HG03439 (cell line): ENCODE data around the gene ATP6V1E1.
"Not testable (repeated sequence)": the region's sequence is repeated elsewhere in the genome, so short reads cannot be mapped to it uniquely, and the experiment has no call there.

ENCODE experiments used
- ATAC-seq: cut with Tn5 transposase; IDR thresholded peaks from one replicate; pipeline ENCODE4 v1.9.1; 2021; ENCODE audit warnings: mild to moderate bottlenecking, moderate library complexity; ENCODE audit not compliant: unreplicated experiment

The ATP6V1E1 gene

GRCh38 chr22:17628406-17629172 is at the start of gene ATP6V1E1:
ATP6V1E1 (minus strand) TSS chr22:17628749; CDS start chr22:17628635, 114 bp downstream.
- ATAC-seq, result peak; percentile 98

- no peak for ATAC-seq
Measured at GRCh38 chr22:17675584-17675983, 47.0 kb upstream of the ATP6V1E1 start.

GRCh38 chr22:17674152-17674551 is 45.6 kb upstream of the ATP6V1E1 start:
- no peak for ATAC-seq

- no peak for ATAC-seq
Measured at GRCh38 chr22:17672417-17672991, 44.0 kb upstream of the ATP6V1E1 start.

- ATAC-seq, result not testable (repeated sequence)
Measured at GRCh38 chr22:17671521-17672092, 43.1 kb upstream of the ATP6V1E1 start.

- ATAC-seq, result no peak
Measured at GRCh38 chr22:17665854-17666253, 37.3 kb upstream of the ATP6V1E1 start.

DNA sequence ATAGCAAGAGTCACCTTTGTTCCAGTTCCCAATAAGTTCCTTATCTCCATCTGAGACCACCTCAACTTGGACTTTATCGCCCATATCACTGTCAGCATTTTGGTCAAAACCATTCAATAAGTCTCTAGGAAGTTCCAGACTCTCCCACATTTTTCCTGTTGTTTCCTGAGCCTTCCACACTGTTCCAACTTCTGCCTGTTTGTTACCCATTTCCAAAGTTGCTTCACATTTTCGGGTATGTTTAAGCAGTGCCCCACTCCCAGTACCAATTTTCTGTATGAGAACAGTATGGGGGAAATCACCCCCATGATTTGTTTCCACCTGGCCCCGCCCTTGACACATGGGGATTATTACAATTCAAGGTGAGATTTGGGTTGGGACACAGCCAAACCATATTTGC is 36.7 kb upstream of the ATP6V1E1 start:
- ATAC-seq, result no peak

GRCh38 chr22:17664414-17665055 is 36.0 kb upstream of the ATP6V1E1 start:
- ATAC-seq, result no peak

DNA sequence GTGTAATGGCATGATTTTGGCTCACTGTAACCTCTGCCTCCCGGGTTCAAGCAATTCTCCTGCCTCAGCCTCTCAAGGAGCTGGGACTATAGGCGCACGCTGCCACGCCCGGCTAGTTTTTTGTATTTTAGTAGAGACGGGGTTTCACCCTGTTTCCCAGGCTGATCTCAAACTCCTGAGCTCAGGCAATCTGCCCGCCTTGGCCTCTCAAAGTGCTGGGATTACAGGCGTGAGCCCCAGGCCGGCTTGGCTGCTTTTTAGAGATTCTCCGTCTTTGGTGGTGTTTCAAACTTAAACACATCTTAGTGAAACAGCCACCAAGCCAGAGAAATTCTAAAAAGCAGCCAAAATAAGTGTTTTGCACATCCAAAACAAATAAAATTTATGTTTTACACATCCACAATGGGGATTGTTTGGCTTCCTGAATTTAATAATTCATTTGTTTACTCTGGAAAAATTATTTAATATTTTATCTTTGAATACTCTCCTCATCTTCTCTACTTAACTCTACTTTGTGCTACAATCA is 28.4 kb upstream of the ATP6V1E1 start:
- ATAC-seq, result no peak

GRCh38 chr22:17655289-17655688 is 26.7 kb upstream of the ATP6V1E1 start:
- ATAC-seq, result no peak

- ATAC-seq, result no peak
Measured at GRCh38 chr22:17648569-17648968, 20.0 kb upstream of the ATP6V1E1 start.

DNA sequence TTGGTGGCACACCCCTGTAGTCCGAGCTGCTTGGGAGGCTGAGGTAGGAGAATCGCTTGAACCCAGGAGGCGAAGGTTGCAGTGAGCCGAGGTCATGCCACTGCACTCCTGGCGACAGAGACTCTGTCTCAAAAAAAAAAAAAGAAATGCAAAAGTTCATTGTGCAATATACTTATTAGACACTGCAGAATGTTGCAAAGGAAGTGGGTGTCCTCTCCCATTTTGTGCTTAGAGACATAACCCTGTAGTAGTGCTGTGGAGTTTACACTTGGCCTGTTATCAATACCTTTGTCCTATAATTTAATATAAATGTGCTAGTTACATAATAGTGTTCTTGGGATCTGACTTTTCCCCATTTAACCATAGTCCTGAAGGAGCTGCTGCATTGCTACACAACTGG is 19.4 kb upstream of the ATP6V1E1 start:
- no peak for ATAC-seq

GRCh38 chr22:17647452-17647851 is 18.9 kb upstream of the ATP6V1E1 start:
- ATAC-seq, result no peak

DNA sequence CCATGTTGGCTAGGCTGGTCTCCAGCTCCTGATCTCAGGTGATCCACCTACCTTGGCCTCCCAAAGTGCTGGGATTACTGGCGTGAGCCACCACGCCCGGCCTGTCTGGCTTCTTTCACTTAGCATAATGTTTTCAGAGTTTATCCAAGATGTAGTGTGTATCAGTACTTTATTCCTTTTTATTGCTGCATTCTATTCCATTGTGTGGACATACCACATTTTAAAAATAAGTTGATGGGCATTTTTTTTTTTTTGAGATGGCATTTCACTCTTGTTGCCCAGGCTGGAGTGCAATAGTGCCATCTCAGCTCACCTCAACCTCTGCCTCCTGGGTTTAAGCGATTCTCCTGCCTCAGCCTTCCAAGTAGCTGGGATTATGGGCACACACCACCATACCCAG is 13.8 kb upstream of the ATP6V1E1 start:
- ATAC-seq, result not testable (repeated sequence)

GRCh38 chr22:17641269-17641668 is 12.7 kb upstream of the ATP6V1E1 start:
- no peak for ATAC-seq

DNA sequence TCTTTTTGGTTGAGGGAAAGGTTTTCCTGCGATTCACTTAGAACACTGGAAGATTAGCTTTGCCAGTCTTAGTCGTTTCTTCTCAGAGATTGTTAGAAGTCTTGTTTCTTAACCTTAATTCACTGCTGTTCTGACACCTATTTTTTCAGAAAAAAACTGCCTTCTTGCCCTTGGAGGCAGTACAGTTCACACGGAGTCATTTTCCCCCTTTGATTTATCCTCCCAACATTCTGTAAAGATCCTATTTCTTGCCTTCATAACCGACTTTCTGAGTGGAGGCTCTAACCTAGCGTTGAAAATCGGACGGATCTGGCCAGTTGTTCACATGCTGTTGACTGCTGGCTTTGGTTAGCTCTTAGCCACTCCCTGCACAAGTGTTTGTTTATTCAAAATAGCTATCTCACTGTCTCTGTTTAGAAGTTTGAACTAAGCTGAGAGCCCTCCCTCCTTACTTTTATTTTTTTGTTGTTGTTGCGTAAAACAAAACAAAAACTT is 10.7 kb upstream of the ATP6V1E1 start:
- ATAC-seq, result no peak

DNA sequence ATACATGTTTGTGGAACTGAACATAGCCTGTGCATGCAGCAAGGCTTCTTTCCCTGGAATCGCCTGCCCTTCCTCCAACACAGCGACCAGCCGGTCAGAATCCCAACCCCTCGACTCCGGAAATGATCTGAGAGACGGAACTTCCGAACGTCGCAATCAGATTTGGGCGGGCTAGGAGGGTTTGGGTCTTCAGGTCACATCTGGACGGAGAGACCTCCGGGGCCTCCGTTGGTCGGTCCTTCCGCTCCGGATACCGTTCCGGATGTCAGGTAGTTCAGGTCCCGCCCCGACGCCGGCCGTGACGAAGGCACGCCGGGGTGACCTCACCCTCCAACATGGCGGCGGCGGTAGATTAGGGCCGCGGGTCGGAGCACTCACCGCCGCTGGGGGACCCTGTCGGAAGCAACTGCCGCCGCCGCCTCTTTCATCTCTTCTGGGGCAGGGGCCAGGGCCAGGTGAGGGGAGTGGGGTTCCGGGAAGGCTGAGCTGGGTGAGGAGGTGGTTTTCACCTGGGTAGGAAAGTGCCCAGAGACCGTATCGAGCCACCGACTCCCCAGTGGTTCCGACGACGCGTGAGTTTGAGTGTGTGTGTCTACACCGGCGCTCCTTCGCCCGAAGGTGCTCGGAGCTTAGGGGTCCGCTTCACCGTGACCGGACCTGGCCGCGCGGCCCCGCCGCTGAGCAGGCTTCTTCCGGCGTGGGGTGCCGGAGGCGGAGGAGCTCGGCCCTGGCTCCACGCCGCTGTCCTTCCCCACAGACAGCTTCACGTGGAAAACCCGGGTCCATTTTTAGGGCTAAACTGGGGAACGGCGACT is 10.1 kb upstream of the ATP6V1E1 start, which contains the start of gene BCL2L13:
TSS of gene BCL2L13 (plus strand) at position 326 of the 815 bp plus-strand sequence. CDS start 16,955 bp downstream, outside the sequence.
- peak; percentile 87 for ATAC-seq

- peak; percentile 4 for ATAC-seq
Measured at GRCh38 chr22:17638182-17638431, 9.6 kb upstream of the ATP6V1E1 start.

DNA sequence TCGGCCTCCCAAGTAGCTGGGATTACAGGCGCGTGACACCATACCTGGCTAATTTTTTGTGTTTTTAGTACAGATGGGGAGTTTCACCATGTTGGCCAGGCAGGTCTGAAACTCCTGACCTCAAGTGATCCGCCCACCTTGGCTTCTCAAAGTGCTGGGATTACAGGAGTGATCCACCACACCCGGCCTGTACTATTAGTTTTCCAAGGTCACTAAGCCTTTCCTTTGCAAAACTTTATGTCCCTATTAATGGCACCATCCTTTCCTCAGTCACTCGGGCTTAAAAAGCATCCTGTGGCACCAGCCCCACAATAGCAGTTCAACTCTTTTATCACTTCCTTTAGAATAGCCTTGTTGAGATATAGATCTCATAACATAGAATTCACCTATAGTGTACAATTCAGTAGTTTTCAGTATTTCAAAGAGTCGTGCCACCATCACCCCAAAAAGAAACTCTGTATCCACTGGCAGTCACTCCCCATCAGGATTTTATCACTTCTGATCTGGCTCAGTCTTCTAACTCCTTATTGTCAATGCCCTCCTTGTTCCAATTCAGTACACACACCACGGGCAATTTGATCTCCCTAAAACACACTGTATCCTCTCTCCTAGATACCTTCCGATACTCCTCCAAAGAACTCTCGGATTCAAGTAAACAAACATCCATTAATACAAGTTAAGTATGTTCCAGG is 9.1 kb upstream of the ATP6V1E1 start:
- no peak for ATAC-seq

GRCh38 chr22:17636850-17637249 is 8.3 kb upstream of the ATP6V1E1 start:
- ATAC-seq, result not testable (repeated sequence)
